ENCODE measurements around the gene PPFIBP2. TPM values are rescaled to one million over a fixed set of nuclear protein-coding genes. Genes with fewer than 3 reads are reported as not detected.

PPFIBP2 gene
- total and polyA plus RNA-seq, 2 donors (not counting 1 experiment from before 2014, with no cell fraction given) = 22.3 to 175 TPM

DNA sequence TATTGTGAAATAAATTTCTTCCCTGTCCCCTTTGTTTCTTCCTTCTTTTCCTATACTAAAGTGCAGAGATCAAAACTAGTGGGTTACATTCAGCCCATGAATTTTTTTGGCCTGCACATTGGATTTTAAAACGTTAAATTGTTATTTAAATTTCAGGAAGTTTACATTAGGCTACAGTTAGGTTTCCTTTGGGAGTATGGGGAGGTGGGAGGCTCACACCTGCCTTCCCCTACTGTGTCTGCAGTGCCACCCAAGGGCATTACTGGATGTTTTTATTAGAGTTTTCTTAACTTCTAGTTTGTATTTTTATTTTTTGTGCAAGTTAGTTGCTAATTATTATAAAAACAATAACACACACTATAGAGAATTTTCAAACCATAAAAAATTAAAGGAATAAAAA is 107.8 kb downstream of the PPFIBP2 start:
- H3K4me1 ChIP-seq (ENCODE audit: control insufficient read depth in 2 of 2, insufficient read depth in 2 of 2, low read length in 2 of 2) = no peaks in the 10 kb centered on the region
- no peak overlapping the region for H3K4me3 ChIP-seq (ENCODE audit: control extremely low read depth in 1 of 5, extremely low read depth in 1 of 5, insufficient read depth in 1 of 5, low read depth in 2 of 5, low read length in 4 of 5)
- no peak overlapping the region for H2AFZ ChIP-seq (ENCODE audit: insufficient read depth, low read depth, low read length, poor library complexity, severe bottlenecking)
- H3K9me3 Mint-ChIP-seq (ENCODE audit: insufficient read depth) = no peaks in the 10 kb centered on the region
- TF ChIP-seq EZH2 (IDR thresholded peaks at IDR 0.05; ENCODE audit: borderline replicate concordance, insufficient read depth, low read depth, low read length, poor library complexity, severe bottlenecking) (no peak), CTCF (IDR thresholded peaks at IDR 0.05) (no peak)
- no peaks in the 10 kb centered on the region for H4K20me1 ChIP-seq (ENCODE audit: control insufficient read depth, insufficient read depth, low read length, poor library complexity, severe bottlenecking)
- POLR2A ChIA-PET = no interaction called here
- H3K27ac ChIP-seq (ENCODE audit: low read length in 2 of 2) = no peak overlapping the region
- no peak overlapping the region for H3K4me3 Mint-ChIP-seq
- no peaks in the 10 kb centered on the region for H3K27me3 ChIP-seq (replicated peaks in 1 of 4; ENCODE audit: control extremely low read depth in 1 of 4, control insufficient read depth in 3 of 4, insufficient read depth in 4 of 4, low read length in 3 of 4)
- H3K27me3 Mint-ChIP-seq = no peaks in the 10 kb centered on the region
- intact Hi-C loops (cut with micrococcal nuclease) = no loop called here
- no peak for ATAC-seq (ENCODE audit: low read depth)
- no peak overlapping the region for H3K27ac Mint-ChIP-seq
- no peak overlapping the region for H3K9ac ChIP-seq (ENCODE audit: low read length)
- no peak for DNase-seq
- no peaks in the 10 kb centered on the region for H3K9me3 ChIP-seq (ENCODE audit: control extremely low read depth in 1 of 3, control insufficient read depth in 2 of 3, insufficient read depth in 1 of 3, low read length in 2 of 3)
- no peaks in the 10 kb centered on the region for H3K79me2 ChIP-seq (ENCODE audit: control insufficient read depth, insufficient read depth, low read length)
- no peak overlapping the region for H3K4me2 ChIP-seq (replicated peaks; ENCODE audit: low read depth, low read length, poor library complexity, severe bottlenecking)
- H3K36me3 ChIP-seq (replicated peaks in 1 of 2; ENCODE audit: control extremely low read depth in 1 of 2, control insufficient read depth in 1 of 2, extremely low read depth in 1 of 2, insufficient read depth in 2 of 2, low read length in 1 of 2) = peaks cover 0 to 51% of the 10 kb centered on the region in 2 experiments
- CTCF ChIA-PET = no interaction called here
- H3K4me1 Mint-ChIP-seq = no peaks in the 10 kb centered on the region
- WGBS (ENCODE audit: insufficient coverage) = no CpG with 5 or more reads among the region's 1 CpG

DNA sequence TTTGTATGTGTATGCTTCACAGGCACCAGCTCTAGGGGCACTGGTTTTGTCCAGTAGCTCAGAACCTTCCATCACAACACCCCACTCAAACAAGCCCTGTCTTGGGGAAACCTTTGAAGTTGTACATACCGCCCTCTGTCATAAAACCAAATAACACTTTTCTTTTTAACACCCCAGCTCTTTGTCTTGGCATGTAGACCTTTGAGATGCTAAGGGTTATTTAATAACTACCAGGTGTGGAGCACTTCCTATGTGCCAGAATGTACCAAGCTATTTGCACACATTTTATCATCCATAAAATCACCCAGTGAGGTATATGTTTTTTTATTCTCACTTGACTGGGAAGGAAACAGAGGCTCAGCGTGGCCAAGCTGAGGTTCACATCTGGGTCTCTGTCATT is 108.9 kb downstream of the PPFIBP2 start:
- Histone ChIP-seq H3K4me3 (ENCODE audit: control extremely low read depth in 1 of 5, extremely low read depth in 1 of 5, insufficient read depth in 1 of 5, low read depth in 2 of 5, low read length in 4 of 5) (no peak overlapping the region), H3K36me3 (replicated peaks in 1 of 2; ENCODE audit: control extremely low read depth in 1 of 2, control insufficient read depth in 1 of 2, extremely low read depth in 1 of 2, insufficient read depth in 2 of 2, low read length in 1 of 2) (peaks cover 0 to 49% of the 10 kb centered on the region in 2 experiments), H3K9me3 (ENCODE audit: control extremely low read depth in 1 of 3, control insufficient read depth in 2 of 3, insufficient read depth in 1 of 3, low read length in 2 of 3) (no peaks in the 10 kb centered on the region), H3K27me3 (replicated peaks in 1 of 4; ENCODE audit: control extremely low read depth in 1 of 4, control insufficient read depth in 3 of 4, insufficient read depth in 4 of 4, low read length in 3 of 4) (no peaks in the 10 kb centered on the region), H3K4me2 (replicated peaks; ENCODE audit: low read depth, low read length, poor library complexity, severe bottlenecking) (no peak overlapping the region), H3K9ac (ENCODE audit: low read length) (no peak overlapping the region), H3K27ac (ENCODE audit: low read length in 2 of 2) (no peak overlapping the region), H3K4me1 (ENCODE audit: control insufficient read depth in 2 of 2, insufficient read depth in 2 of 2, low read length in 2 of 2) (no peaks in the 10 kb centered on the region), H4K20me1 (ENCODE audit: control insufficient read depth, insufficient read depth, low read length, poor library complexity, severe bottlenecking) (no peaks in the 10 kb centered on the region), H3K79me2 (ENCODE audit: control insufficient read depth, insufficient read depth, low read length) (no peaks in the 10 kb centered on the region), H2AFZ (ENCODE audit: insufficient read depth, low read depth, low read length, poor library complexity, severe bottlenecking) (no peak overlapping the region)
- DNase-seq = no peak
- no peak for ATAC-seq (ENCODE audit: low read depth)
- no peaks in the 10 kb centered on the region for H3K27me3 Mint-ChIP-seq
- TF ChIP-seq EZH2 (IDR thresholded peaks at IDR 0.05; ENCODE audit: borderline replicate concordance, insufficient read depth, low read depth, low read length, poor library complexity, severe bottlenecking) (no peak), CTCF (IDR thresholded peaks at IDR 0.05) (no peak)
- no peaks in the 10 kb centered on the region for H3K4me1 Mint-ChIP-seq
- intact Hi-C loops (cut with micrococcal nuclease) = no loop called here
- H3K27ac Mint-ChIP-seq = no peak overlapping the region
- no peaks in the 10 kb centered on the region for H3K9me3 Mint-ChIP-seq (ENCODE audit: insufficient read depth)
- H3K4me3 Mint-ChIP-seq = no peak overlapping the region
- ChIA-PET CTCF (no interaction called here), POLR2A (no interaction called here)
- 100% methylated on average over 1 of the region's 2 CpGs for WGBS (ENCODE audit: insufficient coverage)

Measured in B cell (primary cell).